LHCN-M2 (cell line): ENCODE results near the gene VRK2. TPM values are rescaled to one million over a fixed set of nuclear protein-coding genes. Genes with fewer than 3 reads are reported as not detected.

ENCODE experiments used
- DNase-seq: peaks from one replicate; pipeline ENCODE4 v3.0.0-alpha.2; 2012; ENCODE audit warnings: low read depth
- polyA plus RNA-seq: library from polyadenylated mRNA; unstranded; fragments of >200 nt; gene quantifications from one replicate; pipeline ENCODE4 v1.2.1, GENCODE V29; 2012; ENCODE audit warnings: missing spikeins
- total RNA-seq: library from RNA; depleted of rRNA; stranded (reverse); fragments of >200 nt; gene quantifications from 2 replicates; pipeline ENCODE4 v1.2.3, GENCODE V29; 2014; rRNA removed

Gene VRK2
- 28.8 and 35.0 TPM in 2 replicates for total RNA-seq
- polyA plus RNA-seq: 9.1 TPM

- DNase-seq: peak; percentile 92
Observed at GRCh38 chr2:58046585-58047372, at the start of gene VRK2. VRK2 (plus strand) TSS chr2:58046806; CDS start chr2:58048832, 2,026 bp downstream.

- DNase-seq: no peak
Observed at GRCh38 chr2:58006256-58006951, 40.2 kb upstream of the VRK2 start.

GRCh38 chr2:58006952-58007284, 39.7 kb upstream of the VRK2 start:
- no peak for DNase-seq

- DNase-seq: no peak
Observed at GRCh38 chr2:58010599-58010998, 36.0 kb upstream of the VRK2 start.

- DNase-seq: no peak
Observed at GRCh38 chr2:58019229-58019628, 27.4 kb upstream of the VRK2 start.

GRCh38 chr2:58025150-58025933, 21.3 kb upstream of the VRK2 start:
- DNase-seq: no peak

GRCh38 chr2:58027029-58027428, 19.6 kb upstream of the VRK2 start:
- no peak for DNase-seq

- DNase-seq: no peak
Observed at GRCh38 chr2:58030771-58031170, 15.8 kb upstream of the VRK2 start.

- no peak for DNase-seq
Observed at GRCh38 chr2:58032016-58032763, 14.4 kb upstream of the VRK2 start.

GRCh38 chr2:58032764-58033080, 13.9 kb upstream of the VRK2 start:
- no peak for DNase-seq

- DNase-seq: no peak
Observed at GRCh38 chr2:58033530-58033929, 13.1 kb upstream of the VRK2 start.

- DNase-seq: no peak
Observed at GRCh38 chr2:58035352-58035751, 11.3 kb upstream of the VRK2 start.

GRCh38 chr2:58039170-58039611, 7.4 kb upstream of the VRK2 start:
- peak; percentile 68 for DNase-seq

GRCh38 chr2:58042486-58042970, 4.1 kb upstream of the VRK2 start:
- peak; percentile 85 for DNase-seq

- no peak for DNase-seq
Observed at GRCh38 chr2:58044145-58044544, 2.5 kb upstream of the VRK2 start.

- DNase-seq: no peak
Observed at GRCh38 chr2:58045580-58046334, 849 bp upstream of the VRK2 start.

GRCh38 chr2:58046335-58046584, 346 bp upstream of the VRK2 start:
- no peak for DNase-seq

GRCh38 chr2:58047373-58047935, 848 bp downstream of the VRK2 start:
- DNase-seq: no peak

- DNase-seq: no peak
Observed at GRCh38 chr2:58047961-58048360, 1.4 kb downstream of the VRK2 start.

GRCh38 chr2:58051445-58051844, 4.8 kb downstream of the VRK2 start:
- DNase-seq: no peak

GRCh38 chr2:58052978-58053377, 6.4 kb downstream of the VRK2 start:
- no peak for DNase-seq
